ENCODE results near the gene PRDM16.

PRDM16 gene

DNA sequence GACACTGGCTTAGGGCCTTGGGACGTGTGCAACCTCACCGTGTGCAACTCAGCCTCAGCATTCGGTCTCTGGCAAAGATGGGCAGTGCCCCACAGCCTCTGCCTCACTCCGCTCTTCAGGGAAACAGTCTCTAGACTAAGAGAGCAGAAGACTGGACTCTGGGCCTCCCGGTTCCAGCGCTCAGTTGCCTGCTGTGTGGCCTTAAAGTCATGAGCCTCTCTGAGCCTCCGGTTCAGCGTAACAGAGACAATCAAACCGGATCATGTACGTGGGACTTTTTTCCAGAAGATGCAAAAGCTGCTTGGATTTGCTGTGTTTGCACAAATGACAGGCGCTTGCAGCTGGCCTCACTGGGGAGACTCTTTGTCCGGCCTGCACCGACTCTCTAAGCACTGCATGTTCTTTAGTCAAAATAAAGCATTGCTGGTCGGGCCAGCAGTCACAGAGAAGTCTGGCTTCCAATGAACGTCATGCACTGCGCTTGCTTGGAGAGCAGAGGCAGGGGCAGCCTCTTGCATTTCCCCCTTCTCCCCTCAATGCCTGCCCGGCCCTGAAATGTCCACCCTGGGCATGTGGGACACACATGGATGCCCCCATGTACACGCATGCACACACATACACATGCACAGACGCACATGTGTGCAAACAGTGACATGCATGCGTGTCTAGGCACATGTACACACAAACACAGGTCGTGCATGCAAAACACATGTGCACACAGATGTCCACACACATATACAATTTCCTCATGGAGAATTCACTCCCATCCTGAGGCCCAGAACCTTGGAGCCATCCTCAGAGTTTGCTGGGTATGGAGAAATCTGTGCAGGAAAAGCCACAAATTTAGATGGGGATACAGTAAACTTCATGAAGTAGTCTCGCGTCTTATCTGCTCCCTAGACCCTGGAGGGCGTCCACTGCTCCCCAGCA, 152.4 kb downstream of the PRDM16 start:
- no peaks in the 10 kb centered on the region for H3F3A ChIP-seq (ENCODE audit: insufficient read depth, low read length)
- no peak for DNase-seq
- H4K20me1 ChIP-seq (ENCODE audit: insufficient read depth, low read length): no peaks in the 10 kb centered on the region
- no peak overlapping the region for H3K4me2 ChIP-seq (ENCODE audit: low read depth, low read length)
- H3K4me3 ChIP-seq (ENCODE audit: low read length): no peak overlapping the region
- no peaks in the 10 kb centered on the region for H3K9me3 ChIP-seq (replicated peaks; ENCODE audit: insufficient read depth, low read length)
- TF ChIP-seq EZH2phosphoT487 (IDR thresholded peaks at IDR 0.05; ENCODE audit: low read length): no peak
- TF ChIP-seq, protein P1, sequence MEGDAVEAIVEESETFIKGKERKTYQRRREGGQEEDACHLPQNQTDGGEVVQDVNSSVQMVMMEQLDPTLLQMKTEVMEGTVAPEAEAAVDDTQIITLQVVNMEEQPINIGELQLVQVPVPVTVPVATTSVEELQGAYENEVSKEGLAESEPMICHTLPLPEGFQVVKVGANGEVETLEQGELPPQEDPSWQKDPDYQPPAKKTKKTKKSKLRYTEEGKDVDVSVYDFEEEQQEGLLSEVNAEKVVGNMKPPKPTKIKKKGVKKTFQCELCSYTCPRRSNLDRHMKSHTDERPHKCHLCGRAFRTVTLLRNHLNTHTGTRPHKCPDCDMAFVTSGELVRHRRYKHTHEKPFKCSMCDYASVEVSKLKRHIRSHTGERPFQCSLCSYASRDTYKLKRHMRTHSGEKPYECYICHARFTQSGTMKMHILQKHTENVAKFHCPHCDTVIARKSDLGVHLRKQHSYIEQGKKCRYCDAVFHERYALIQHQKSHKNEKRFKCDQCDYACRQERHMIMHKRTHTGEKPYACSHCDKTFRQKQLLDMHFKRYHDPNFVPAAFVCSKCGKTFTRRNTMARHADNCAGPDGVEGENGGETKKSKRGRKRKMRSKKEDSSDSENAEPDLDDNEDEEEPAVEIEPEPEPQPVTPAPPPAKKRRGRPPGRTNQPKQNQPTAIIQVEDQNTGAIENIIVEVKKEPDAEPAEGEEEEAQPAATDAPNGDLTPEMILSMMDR (IDR thresholded peaks at IDR 0.05; ENCODE audit: low read length): no peak
- no peak for TF ChIP-seq EZH2 (optimal IDR thresholded peaks at IDR 0.05; ENCODE audit: low read depth, low read length)
- H3K27ac ChIP-seq (ENCODE audit: low read length): no peak overlapping the region
- no peaks in the 10 kb centered on the region for H3K79me2 ChIP-seq (ENCODE audit: low read length)
- H3K9me2 ChIP-seq (replicated peaks; ENCODE audit: insufficient read depth, low read length): no peaks in the 10 kb centered on the region
- no peaks in the 10 kb centered on the region for H3K4me1 ChIP-seq (ENCODE audit: low read length)
- H3K9ac ChIP-seq (ENCODE audit: low read length): no peak overlapping the region
- H3K36me3 ChIP-seq (replicated peaks; ENCODE audit: insufficient read depth, low read length): no peaks in the 10 kb centered on the region
- H3K27me3 ChIP-seq (replicated peaks; ENCODE audit: insufficient read depth, low read length): peaks cover 97% of the 10 kb centered on the region
- no peak overlapping the region for H2AFZ ChIP-seq (ENCODE audit: low read length)

DNA sequence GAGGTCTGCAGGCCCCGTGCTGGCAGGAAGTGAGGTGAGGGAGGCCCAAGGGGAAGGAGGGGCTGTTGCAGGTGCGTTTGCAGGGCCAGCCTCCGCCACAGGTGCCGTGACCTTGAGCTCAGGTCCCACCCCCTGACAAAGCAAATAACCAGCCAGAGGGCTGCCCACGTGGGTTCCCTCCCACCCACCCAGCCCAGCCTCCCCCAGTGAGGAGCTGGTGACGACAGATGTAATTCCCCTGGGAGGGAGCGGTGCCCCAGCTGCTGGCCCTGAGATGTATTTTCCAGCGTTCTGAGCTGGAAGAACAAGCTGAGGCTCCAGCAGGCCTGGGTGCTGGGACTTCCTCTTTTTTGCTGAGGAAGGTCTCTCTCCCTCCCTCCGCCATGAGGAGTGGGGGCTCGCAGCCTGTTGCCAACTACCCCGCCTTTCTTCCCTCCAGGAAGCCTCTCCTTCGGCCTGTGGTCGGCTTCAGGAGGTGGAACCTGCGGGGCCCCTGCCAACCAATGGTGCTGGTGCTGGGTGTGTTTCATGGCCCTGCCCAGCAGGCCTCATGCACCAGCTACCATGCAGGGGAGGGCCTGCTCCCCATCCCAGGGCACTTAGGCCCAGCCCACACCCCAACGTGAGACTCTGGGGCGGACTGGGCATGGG, 153.2 kb downstream of the PRDM16 start:
- no peak overlapping the region for H3K27ac ChIP-seq (ENCODE audit: low read length)
- no peaks in the 10 kb centered on the region for H3K9me3 ChIP-seq (replicated peaks; ENCODE audit: insufficient read depth, low read length)
- H3K27me3 ChIP-seq (replicated peaks; ENCODE audit: insufficient read depth, low read length): peaks cover 97% of the 10 kb centered on the region
- TF ChIP-seq EZH2 (optimal IDR thresholded peaks at IDR 0.05; ENCODE audit: low read depth, low read length) (no peak), EZH2phosphoT487 (IDR thresholded peaks at IDR 0.05; ENCODE audit: low read length) (no peak)
- TF ChIP-seq, protein P1 (IDR thresholded peaks at IDR 0.05; ENCODE audit: low read length): no peak
- no peak for DNase-seq
- no peaks in the 10 kb centered on the region for H3K36me3 ChIP-seq (replicated peaks; ENCODE audit: insufficient read depth, low read length)
- H3K4me2 ChIP-seq (ENCODE audit: low read depth, low read length): no peak overlapping the region
- H4K20me1 ChIP-seq (ENCODE audit: insufficient read depth, low read length): no peaks in the 10 kb centered on the region
- no peak overlapping the region for H3K9ac ChIP-seq (ENCODE audit: low read length)
- no peaks in the 10 kb centered on the region for H3K9me2 ChIP-seq (replicated peaks; ENCODE audit: insufficient read depth, low read length)
- H3K4me1 ChIP-seq (ENCODE audit: low read length): no peaks in the 10 kb centered on the region
- no peaks in the 10 kb centered on the region for H3K79me2 ChIP-seq (ENCODE audit: low read length)
- no peak overlapping the region for H2AFZ ChIP-seq (ENCODE audit: low read length)
- no peak overlapping the region for H3K4me3 ChIP-seq (ENCODE audit: low read length)
- H3F3A ChIP-seq (ENCODE audit: insufficient read depth, low read length): no peaks in the 10 kb centered on the region

DNA sequence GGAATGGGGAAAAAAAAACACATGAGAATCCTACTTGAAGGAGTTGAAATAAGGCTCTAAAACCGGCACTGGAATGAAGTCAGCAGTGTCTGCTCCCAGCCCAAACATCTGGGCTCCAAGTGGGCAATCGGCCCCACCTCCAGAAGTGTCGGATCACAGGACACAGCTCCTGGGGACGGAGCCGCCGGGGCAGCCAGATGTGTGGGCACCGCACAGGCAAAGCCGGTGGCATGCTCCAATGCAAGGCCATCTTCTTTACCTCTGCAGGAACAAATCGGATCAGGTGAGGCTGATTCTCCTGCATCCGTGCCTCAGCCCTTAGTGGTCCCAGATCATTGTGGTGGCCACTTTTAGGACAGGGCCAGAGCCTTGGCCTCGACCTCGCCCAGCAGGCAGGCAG, 156.7 kb downstream of the PRDM16 start:
- Histone ChIP-seq H2AFZ (ENCODE audit: low read length) (no peak overlapping the region), H4K20me1 (ENCODE audit: insufficient read depth, low read length) (no peaks in the 10 kb centered on the region), H3K9me2 (replicated peaks; ENCODE audit: insufficient read depth, low read length) (no peaks in the 10 kb centered on the region), H3K27me3 (replicated peaks; ENCODE audit: insufficient read depth, low read length) (peaks cover 97% of the 10 kb centered on the region), H3K9me3 (replicated peaks; ENCODE audit: insufficient read depth, low read length) (no peaks in the 10 kb centered on the region), H3K4me2 (ENCODE audit: low read depth, low read length) (no peak overlapping the region), H3K9ac (ENCODE audit: low read length) (no peak overlapping the region), H3K79me2 (ENCODE audit: low read length) (no peaks in the 10 kb centered on the region), H3K36me3 (replicated peaks; ENCODE audit: insufficient read depth, low read length) (no peaks in the 10 kb centered on the region), H3K27ac (ENCODE audit: low read length) (no peak overlapping the region), H3K4me3 (ENCODE audit: low read length) (no peak overlapping the region), H3K4me1 (ENCODE audit: low read length) (no peaks in the 10 kb centered on the region), H3F3A (ENCODE audit: insufficient read depth, low read length) (no peaks in the 10 kb centered on the region)
- no peak for DNase-seq
- TF ChIP-seq EZH2phosphoT487 (IDR thresholded peaks at IDR 0.05; ENCODE audit: low read length): no peak
- TF ChIP-seq, protein P1 (IDR thresholded peaks at IDR 0.05; ENCODE audit: low read length): no peak
- TF ChIP-seq EZH2 (optimal IDR thresholded peaks at IDR 0.05; ENCODE audit: low read depth, low read length): no peak
